Liver (tissue), 3 donors: ENCODE measurements around the gene ATG5.

ENCODE experiments used
- CTCF ChIP-seq: fragments of 150-350 bp; IDR thresholded peaks from 2 replicates; pipeline ENCODE4 v1.5.1; 2017; ENCODE audit warnings: improper control_type of control experiment, low read depth, low read length; ENCODE audit not compliant: missing input control
- GABPA ChIP-seq, 2 donors: IDR thresholded peaks in 1 of 2; conservative IDR thresholded peaks in 1 of 2; 2 replicates each; pipeline ENCODE4 v1.6.1; 2016; ENCODE audit warnings: antibody characterized with exemption in 2 of 2, mild to moderate bottlenecking in 1 of 2, moderate library complexity in 1 of 2
- donor health status: healthy.
- donor health status: healthy.

DNA sequence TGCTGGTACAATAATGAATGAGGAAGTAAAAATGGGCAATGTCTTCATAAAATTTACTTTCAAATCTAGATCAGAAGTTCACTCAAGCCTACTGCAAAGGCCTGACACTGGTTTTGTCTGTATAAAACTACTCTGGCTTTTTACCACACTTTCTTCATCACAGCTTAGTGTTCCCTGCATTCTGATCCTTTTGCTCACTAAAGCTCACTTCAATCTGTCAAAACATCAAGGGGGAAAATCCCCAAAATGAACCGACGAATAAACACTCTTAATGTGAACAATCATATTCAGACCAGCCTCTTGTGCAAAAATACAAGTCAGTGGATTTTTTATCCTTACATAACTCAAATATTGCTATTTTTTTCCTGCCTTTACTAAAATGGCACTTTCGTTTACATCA lies 140.9 kb downstream of the ATG5 start:
- TF ChIP-seq GABPA (IDR thresholded peaks at IDR 0.05 in 1 of 2, conservative IDR thresholded peaks at IDR 0.05 in 1 of 2) (no peak), CTCF (no peak)
